PC-3 (cell line): ENCODE results near the gene SLC3A2. TPM values are rescaled to one million over a fixed set of nuclear protein-coding genes. Genes with fewer than 3 reads are reported as not detected.

Experiments used
- ATAC-seq: fragments of 200-7000 bp; cut with Tn5 transposase; 2 replicates; pipeline ENCODE4 v1.9.1; 2020; ENCODE audit warnings: mild to moderate bottlenecking, moderate library complexity
- BruUV-seq: library from RNA; stranded (reverse); fragments of 400-500 nt; replicated peaks from 2 replicates; lab custom pipeline; 2021; lab: Mats Ljungman, UMichigan
- CTCF ChIA-PET: fragments of 300-600 bp; sonication (Branson Sonifier 250); formaldehyde crosslinking; loops from one replicate; lab custom pipeline; 2022; ENCODE audit warnings: antibody characterized with exemption; lab: Charles Lee
- POLR2A ChIA-PET: fragments of 300-600 bp; sonication (Branson Sonifier 250); formaldehyde crosslinking; loops from one replicate; lab custom pipeline; 2022; ENCODE audit warnings: antibody characterized with exemption; ENCODE audit not compliant: unreplicated experiment; lab: Charles Lee
- DNase-seq: peaks from one replicate; pipeline ENCODE4 v3.0.0-alpha.2; 2015
- H2AFZ ChIP-seq: fragments of 300-600 bp; sonication (generic); 2 replicates; pipeline ENCODE4 v1.6.0; 2016; ENCODE audit warnings: antibody characterized with exemption, low read length
- H3F3A ChIP-seq: fragments of 300-600 bp; sonication (generic); one replicate; pipeline ENCODE4 v1.6.0; 2017; ENCODE audit warnings: antibody characterized with exemption, low read length, control low read depth, mild to moderate bottlenecking; ENCODE audit not compliant: unreplicated experiment
- H3K27ac ChIP-seq: fragments of 300-600 bp; sonication (generic); 2 replicates; pipeline ENCODE4 v1.5.1; 2016; ENCODE audit warnings: mild to moderate bottlenecking, low read length
- H3K27me3 ChIP-seq: fragments of 300-600 bp; sonication (generic); 2 replicates; pipeline ENCODE4 v1.6.1; 2016; ENCODE audit warnings: low read length, mixed read lengths
- H3K36me3 ChIP-seq: fragments of 300-600 bp; sonication (generic); 2 replicates; pipeline ENCODE4 v1.6.1; 2016; ENCODE audit warnings: low read depth, mixed run types, low read length, mixed read lengths
- H3K4me1 ChIP-seq: fragments of 300-600 bp; sonication (generic); 2 replicates; pipeline ENCODE4 v1.5.1; 2016; ENCODE audit warnings: low read length; ENCODE audit not compliant: insufficient read depth
- H3K4me2 ChIP-seq: fragments of 300-600 bp; sonication (generic); 2 replicates; pipeline ENCODE4 v1.6.0; 2016; ENCODE audit warnings: low read length
- H3K4me3 ChIP-seq: fragments of 300-600 bp; sonication (generic); 2 replicates; pipeline ENCODE4 v1.5.1; 2016; ENCODE audit warnings: mild to moderate bottlenecking, low read length, mixed read lengths
- H3K79me2 ChIP-seq: fragments of 300-600 bp; sonication (generic); 2 replicates; pipeline ENCODE4 v1.6.1; 2017; ENCODE audit warnings: low read length, mixed read lengths
- H3K9ac ChIP-seq: fragments of 300-600 bp; sonication (generic); 2 replicates; pipeline ENCODE4 v1.6.0; 2016; ENCODE audit warnings: mild to moderate bottlenecking, low read length
- H3K9me2 ChIP-seq: fragments of 300-600 bp; sonication (generic); replicated peaks from 2 replicates; pipeline ENCODE4 v1.6.1; 2016; ENCODE audit warnings: mixed run types, low read length, mixed read lengths
- H3K9me3 ChIP-seq: fragments of 300-600 bp; sonication (generic); 2 replicates; pipeline ENCODE4 v1.6.1; 2016; ENCODE audit warnings: low read length, mixed read lengths
- H4K20me1 ChIP-seq: fragments of 300-600 bp; sonication (generic); 2 replicates; pipeline ENCODE4 v1.6.1; 2016; ENCODE audit warnings: low read length, mixed read lengths
- CTCF ChIP-seq: fragments of 300-600 bp; sonication (generic); conservative IDR thresholded peaks from 2 replicates; pipeline ENCODE4 v1.5.1; 2017; ENCODE audit warnings: antibody characterized with exemption, low read depth, mild to moderate bottlenecking, low read length
- EZH2 ChIP-seq: fragments of 300-600 bp; sonication (generic); IDR thresholded peaks from one replicate; pipeline ENCODE4 v1.6.1; 2017; ENCODE audit warnings: antibody characterized with exemption, mild to moderate bottlenecking, low read length; ENCODE audit not compliant: unreplicated experiment
- EZH2phosphoT487 ChIP-seq: fragments of 300-600 bp; sonication (generic); IDR thresholded peaks from 2 replicates; pipeline ENCODE4 v1.6.1; 2018; ENCODE audit warnings: mild to moderate bottlenecking, antibody characterized with exemption, low read length, borderline replicate concordance
- intact Hi-C: fragments of 100-400 bp; cut with micrococcal nuclease; formaldehyde crosslinking; loops from 2 replicates; pipeline ENCODE4 v1.9.0; 2023
- total RNA-seq: library from RNA; depleted of rRNA; stranded (reverse); fragments of >200 nt; gene quantifications from 2 replicates; pipeline ENCODE4 v1.2.3, GENCODE V29; 2014

The SLC3A2 gene
- total RNA-seq, 1 experiment from 2014 or later = 243 TPM

DNA sequence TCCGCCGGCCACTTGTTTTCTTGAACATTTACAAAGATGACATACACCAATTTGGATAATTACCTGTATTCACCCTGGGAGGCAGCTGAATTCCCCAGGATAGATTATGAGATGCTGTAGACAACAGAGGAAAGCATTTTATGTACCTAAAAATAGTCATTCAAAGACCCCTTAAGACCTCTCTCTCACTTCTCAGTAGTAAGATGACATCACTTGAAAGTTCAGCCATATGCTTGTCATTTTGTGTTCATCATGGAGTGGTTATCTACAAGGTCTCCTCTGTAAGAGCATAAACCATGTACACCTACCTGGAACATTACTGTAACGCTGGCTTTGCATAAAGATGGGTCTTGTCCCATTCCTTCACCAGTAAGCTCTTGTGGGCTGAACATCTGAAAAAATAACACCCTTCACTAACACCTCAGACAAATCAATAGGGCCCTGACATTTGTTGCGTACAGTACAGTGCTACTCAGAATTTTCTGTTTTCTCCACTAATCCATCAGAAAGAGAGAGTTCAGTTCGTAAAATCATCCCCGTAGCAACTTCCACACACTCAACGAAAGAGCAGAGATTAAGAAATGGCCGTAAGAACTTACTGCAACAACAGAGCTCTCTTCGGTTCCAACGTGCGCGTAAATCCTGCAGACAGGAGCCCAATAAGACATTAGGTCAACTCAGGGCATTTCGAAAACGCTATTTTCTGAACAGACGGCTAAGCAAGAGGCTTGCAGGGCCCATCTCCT is 25.7 kb upstream of the SLC3A2 start:
- H3K9ac ChIP-seq = peak overlapping the region; percentile 97
- intact Hi-C loops = no loop called here
- peak overlapping the region; percentile 66 for H3K27ac ChIP-seq
- H4K20me1 ChIP-seq = peaks cover 43% of the 10 kb centered on the region
- no peaks in the 10 kb centered on the region for H3K9me3 ChIP-seq
- no peaks in the 10 kb centered on the region for H3K27me3 ChIP-seq
- no peak for ATAC-seq
- BruUV-seq = TSS peak; percentile 57
- peak overlapping the region; percentile 96 for H3K4me2 ChIP-seq
- H3K4me1 ChIP-seq = peaks cover 31% of the 10 kb centered on the region
- peaks cover 41% of the 10 kb centered on the region for H3K36me3 ChIP-seq
- POLR2A ChIA-PET = interaction anchor here (0.5 to 2.2 kb wide), 7 partner anchors 11 to 708 kb away, joined by 3 to 23 read pairs (median 3); partner anchors contain the start of gene TAF6L
- DNase-seq = no peak
- peaks cover 74% of the 10 kb centered on the region for H3K79me2 ChIP-seq
- H3F3A ChIP-seq = peaks cover 51% of the 10 kb centered on the region
- H3K4me3 ChIP-seq = peak overlapping the region; percentile 93
- H2AFZ ChIP-seq = no peak overlapping the region
- CTCF ChIA-PET = interaction anchor here (1.0 to 1.8 kb wide), 2 partner anchors 25 to 27 kb away, joined by 3 to 8 read pairs; partner anchors contain the start of gene SLC3A2
- H3K9me2 ChIP-seq = no peaks in the 10 kb centered on the region
- TF ChIP-seq CTCF = no peak
- TF ChIP-seq EZH2phosphoT487 = no peak
- no peak for TF ChIP-seq EZH2

GRCh38 chr11:62855571-62856332 is 24.9 kb upstream of the SLC3A2 start:
- H4K20me1 ChIP-seq = peaks cover 43% of the 10 kb centered on the region
- POLR2A ChIA-PET = interaction anchor here (0.5 to 2.2 kb wide), 9 partner anchors 9 to 708 kb away, joined by 3 to 23 read pairs (median 4); partner anchors contain the start of genes TAF6L and ZBTB3
- ATAC-seq = peak; percentile 83
- no peaks in the 10 kb centered on the region for H3K9me3 ChIP-seq
- BruUV-seq = no TSS peak
- H2AFZ ChIP-seq = peak overlapping the region; percentile 67
- peak overlapping the region; percentile 78 for H3K27ac ChIP-seq
- peak overlapping the region; percentile 96 for H3K4me2 ChIP-seq
- peaks cover 47% of the 10 kb centered on the region for H3F3A ChIP-seq
- CTCF ChIA-PET = interaction anchor here (1.0 to 1.8 kb wide), 2 partner anchors 24 to 26 kb away, joined by 3 to 8 read pairs; partner anchors contain the start of gene SLC3A2
- H3K27me3 ChIP-seq = no peaks in the 10 kb centered on the region
- peaks cover 41% of the 10 kb centered on the region for H3K36me3 ChIP-seq
- H3K9me2 ChIP-seq = no peaks in the 10 kb centered on the region
- H3K79me2 ChIP-seq = peaks cover 82% of the 10 kb centered on the region
- H3K4me1 ChIP-seq = peaks cover 31% of the 10 kb centered on the region
- TF ChIP-seq EZH2phosphoT487 (no peak), CTCF (no peak), EZH2 (no peak)
- intact Hi-C loops = loop anchor here (1.0 to 2.0 kb wide), 2 partner anchors 14 to 25 kb away; partner anchors contain the start of gene SLC3A2
- DNase-seq = peak; percentile 100
- H3K9ac ChIP-seq = peak overlapping the region; percentile 97
- H3K4me3 ChIP-seq = peak overlapping the region; percentile 93
